Mesendoderm (in vitro differentiated cells): ENCODE data around the gene STAB1. TPM values are rescaled to one million over a fixed set of nuclear protein-coding genes. Genes with fewer than 3 reads are reported as not detected.

ENCODE experiments used
- DNase-seq: peaks from one replicate; pipeline ENCODE4 v3.0.0; 2013
- H2AK5ac ChIP-seq: 2 replicates; pipeline ENCODE4 v1.6.1; 2013; ENCODE audit warnings: low read length, inconsistent platforms
- H2BK120ac ChIP-seq: 2 replicates; pipeline ENCODE4 v1.6.1; 2013; ENCODE audit warnings: low read depth, mild to moderate bottlenecking, low read length, moderate library complexity, mixed read lengths
- H2BK15ac ChIP-seq: replicated peaks from 2 replicates; pipeline ENCODE4 v1.6.1; 2013; ENCODE audit warnings: low read depth, mild to moderate bottlenecking, moderate library complexity
- H2BK5ac ChIP-seq: 2 replicates; pipeline ENCODE4 v1.6.1; 2013; ENCODE audit warnings: low read length, inconsistent platforms
- H3K18ac ChIP-seq: 2 replicates; pipeline ENCODE4 v1.6.1; 2013; ENCODE audit warnings: mild to moderate bottlenecking, low read length, mixed read lengths
- H3K23ac ChIP-seq: one replicate; pipeline ENCODE4 v1.6.1; 2013; ENCODE audit warnings: low read length
- H3K27ac ChIP-seq: 2 replicates; pipeline ENCODE4 v1.5.1; 2013; ENCODE audit warnings: low read depth, mild to moderate bottlenecking, inconsistent platforms, low read length, moderate library complexity
- H3K27me3 ChIP-seq: 2 replicates; pipeline ENCODE4 v1.6.1; 2013; ENCODE audit warnings: low read length, control low read depth, mild to moderate bottlenecking, inconsistent platforms; ENCODE audit not compliant: insufficient read depth, poor library complexity
- H3K36me3 ChIP-seq: 2 replicates; pipeline ENCODE4 v1.6.1; 2013; ENCODE audit warnings: low read length, inconsistent platforms; ENCODE audit not compliant: control insufficient read depth, insufficient read depth
- H3K4ac ChIP-seq: one replicate; pipeline ENCODE4 v1.6.1; 2013; ENCODE audit warnings: low read depth, mild to moderate bottlenecking, low read length, moderate library complexity
- H3K4me1 ChIP-seq: 2 replicates; pipeline ENCODE4 v1.6.1; 2013; ENCODE audit warnings: low read depth, low read length, inconsistent platforms; ENCODE audit not compliant: control insufficient read depth
- H3K4me2 ChIP-seq: 2 replicates; pipeline ENCODE4 v1.6.1; 2013; ENCODE audit warnings: low read length
- H3K4me3 ChIP-seq: 2 replicates; pipeline ENCODE4 v1.5.1; 2013; ENCODE audit warnings: mild to moderate bottlenecking, low read length
- H3K56ac ChIP-seq: one replicate; pipeline ENCODE4 v1.6.1; 2013; ENCODE audit warnings: low read length
- H3K79me1 ChIP-seq: 2 replicates; pipeline ENCODE4 v1.6.1; 2013; ENCODE audit warnings: low read length, inconsistent platforms
- H3K79me2 ChIP-seq: 2 replicates; pipeline ENCODE4 v1.6.1; 2013; ENCODE audit warnings: mild to moderate bottlenecking, low read length; ENCODE audit not compliant: control insufficient read depth, insufficient read depth
- H3K9ac ChIP-seq: 2 replicates; pipeline ENCODE4 v1.6.1; 2013; ENCODE audit warnings: low read length, inconsistent platforms
- H4K5ac ChIP-seq: one replicate; pipeline ENCODE4 v1.6.1; 2013; ENCODE audit warnings: low read length
- H4K8ac ChIP-seq: one replicate; pipeline ENCODE4 v1.6.1; 2013; ENCODE audit warnings: low read depth, mild to moderate bottlenecking, control low read depth, low read length, moderate library complexity
- WGBS: extraction: QIAGEN DNeasy Blood & Tissue Kit; methylation state at CpG from one replicate; pipeline ENCODE4 v1.1.7; 2013; ENCODE audit warnings: low lambda C conversion rate, missing lambda C conversion rate; ENCODE audit not compliant: insufficient coverage; ENCODE audit errors: extremely low coverage; 5-methylcytosine and 5-hydroxymethylcytosine counted together
- small RNA-seq: library from polyadenylated mRNA; stranded (forward); fragments of <200 nt; extraction: miRNeasy Mini kit (QIAGEN cat#:217004); gene quantifications from one replicate; pipeline ENCODE3, GENCODE V24; 2013; ENCODE audit not compliant: insufficient read depth

STAB1 gene

GRCh38 chr3:52568069-52568468 is 72.9 kb downstream of the STAB1 start:
- H3K9ac ChIP-seq: no peak overlapping the region
- no peak overlapping the region for H3K4me2 ChIP-seq
- no peak overlapping the region for H3K56ac ChIP-seq
- H2BK120ac ChIP-seq: no peak overlapping the region
- H3K27me3 ChIP-seq: no peaks in the 10 kb centered on the region
- no peaks in the 10 kb centered on the region for H3K4me1 ChIP-seq
- peaks cover 3% of the 10 kb centered on the region for H3K36me3 ChIP-seq
- DNase-seq: no peak
- no peak overlapping the region for H3K27ac ChIP-seq
- no peak overlapping the region for H4K5ac ChIP-seq
- H2AK5ac ChIP-seq: no peak overlapping the region
- H4K8ac ChIP-seq: no peak overlapping the region
- no peak overlapping the region for H3K23ac ChIP-seq
- no peak overlapping the region for H3K18ac ChIP-seq
- no CpG with 5 or more reads among the region's 2 CpGs for WGBS
- H3K79me2 ChIP-seq: no peaks in the 10 kb centered on the region
- no peak overlapping the region for H2BK15ac ChIP-seq
- H3K4me3 ChIP-seq: no peak overlapping the region
- H3K79me1 ChIP-seq: no peaks in the 10 kb centered on the region
- no peak overlapping the region for H2BK5ac ChIP-seq
- no peak overlapping the region for H3K4ac ChIP-seq

GRCh38 chr3:52570076-52570475 is 74.9 kb downstream of the STAB1 start:
- Histone ChIP-seq H3K18ac (no peak overlapping the region), H3K4me1 (no peaks in the 10 kb centered on the region), H2BK120ac (no peak overlapping the region), H2AK5ac (no peak overlapping the region), H3K56ac (no peak overlapping the region), H4K8ac (no peak overlapping the region), H3K27ac (no peak overlapping the region), H3K36me3 (peaks cover 1% of the 10 kb centered on the region), H2BK15ac (no peak overlapping the region), H3K23ac (no peak overlapping the region), H3K27me3 (no peaks in the 10 kb centered on the region), H4K5ac (no peak overlapping the region), H3K4me2 (no peak overlapping the region), H3K79me2 (no peaks in the 10 kb centered on the region), H3K79me1 (no peaks in the 10 kb centered on the region), H3K4ac (no peak overlapping the region), H3K4me3 (no peak overlapping the region), H3K9ac (no peak overlapping the region), H2BK5ac (no peak overlapping the region)
- no CpG with 5 or more reads among the region's 4 CpGs for WGBS
- DNase-seq: no peak

- Histone ChIP-seq H3K79me1 (no peaks in the 10 kb centered on the region), H3K23ac (no peak overlapping the region), H3K9ac (no peak overlapping the region), H4K8ac (no peak overlapping the region), H2BK120ac (no peak overlapping the region), H3K4me3 (no peak overlapping the region), H3K4me2 (no peak overlapping the region), H3K27me3 (no peaks in the 10 kb centered on the region), H3K79me2 (no peaks in the 10 kb centered on the region), H2AK5ac (no peak overlapping the region), H3K27ac (no peak overlapping the region), H3K4me1 (no peaks in the 10 kb centered on the region), H3K18ac (no peak overlapping the region), H3K56ac (no peak overlapping the region), H2BK15ac (no peak overlapping the region), H2BK5ac (no peak overlapping the region), H3K4ac (no peak overlapping the region), H4K5ac (no peak overlapping the region), H3K36me3 (peaks cover 1% of the 10 kb centered on the region)
- WGBS: no CpG with 5 or more reads among the region's 6 CpGs
- DNase-seq: no peak
These were observed 77.1 kb downstream of the STAB1 start for GRCh38 chr3:52572221-52572620.

Small RNAs within 50 kb of the gene (small RNA-seq; reads per million reads assigned to genes)
- not detected for gene RNU6-856P
- gene RNU6ATAC16P: not detected
